GM12891 (cell line): ENCODE results near the gene ARHGEF17.

Experiments
- POLR2A ChIP-seq: IDR thresholded peaks from 2 replicates; pipeline ENCODE4 v1.6.1; 2011; ENCODE audit warnings: low read depth, low read length, control low read depth
- POLR2AphosphoS5 ChIP-seq: IDR thresholded peaks from 2 replicates; pipeline ENCODE4 v1.6.1; 2011; ENCODE audit warnings: low read depth, low read length, control low read depth

- TF ChIP-seq POLR2AphosphoS5 (no peak), POLR2A (no peak)
Observed at GRCh38 chr11:73286240-73286810, 21.8 kb upstream of the ARHGEF17 start.
